MCF 10A (cell line): ENCODE data around the gene ISG20L2. TPM values are rescaled to one million over a fixed set of nuclear protein-coding genes. Genes with fewer than 3 reads are reported as not detected.

Experiments used
- BruUV-seq: library from RNA; stranded (reverse); fragments of 400-500 nt; replicated peaks from 2 replicates; lab custom pipeline; 2021; lab: Mats Ljungman, UMichigan
- CTCF ChIA-PET: fragments of 300-600 bp; sonication (Branson Sonifier 250); formaldehyde crosslinking; extraction: SDS; loops from one replicate; lab custom pipeline; 2021; ENCODE audit warnings: antibody characterized with exemption, inconsistent platforms; lab: Yijun Ruan, JAX
- POLR2A ChIA-PET: fragments of 300-600, 350-650 bp; sonication (Branson Sonifier 250); formaldehyde crosslinking; extraction: SDS; loops from one replicate; lab custom pipeline; 2020; ENCODE audit warnings: antibody characterized with exemption, inconsistent platforms; lab: Yijun Ruan, JAX
- DNase-seq: peaks from one replicate; pipeline ENCODE4 v3.0.0-alpha.2; 2018; ENCODE audit not compliant: unreplicated experiment
- H3K27ac Mint-ChIP-seq: one replicate; pipeline ENCODE4 v1.8.0; 2022; ENCODE audit warnings: mild to moderate bottlenecking, low read depth, mixed read lengths; ENCODE audit not compliant: unreplicated experiment
- H3K27me3 Mint-ChIP-seq: one replicate; pipeline ENCODE4 v1.8.0; 2022; ENCODE audit warnings: mixed read lengths; ENCODE audit not compliant: insufficient read depth, unreplicated experiment
- H3K36me3 Mint-ChIP-seq: one replicate; pipeline ENCODE4 v1.8.0; 2022; ENCODE audit warnings: mild to moderate bottlenecking, moderate library complexity, mixed read lengths; ENCODE audit not compliant: insufficient read depth, unreplicated experiment
- H3K4me1 Mint-ChIP-seq: one replicate; pipeline ENCODE4 v1.8.0; 2022; ENCODE audit warnings: mixed read lengths; ENCODE audit not compliant: insufficient read depth, unreplicated experiment
- H3K4me3 Mint-ChIP-seq: one replicate; pipeline ENCODE4 v1.8.0; 2022; ENCODE audit warnings: mild to moderate bottlenecking, moderate library complexity, mixed read lengths; ENCODE audit not compliant: unreplicated experiment
- H3K9me3 Mint-ChIP-seq: one replicate; pipeline ENCODE4 v1.8.0; 2022; ENCODE audit warnings: mixed read lengths; ENCODE audit not compliant: unreplicated experiment
- intact Hi-C: fragments of 100-400 bp; cut with micrococcal nuclease; formaldehyde crosslinking; loops from 2 replicates; pipeline ENCODE4 v1.14.1; 2022
- total RNA-seq: library from RNA; stranded (reverse); gene quantifications from 2 replicates; pipeline ENCODE4 v1.2.3, GENCODE V29; 2022
- TF ChIP-seq, protein P1 (sequence below): fragments of 200-600 bp; IDR thresholded peaks from one replicate; pipeline ENCODE4 v1.8.0; 2022; ENCODE audit warnings: antibody characterized with exemption, mild to moderate bottlenecking; ENCODE audit not compliant: unreplicated experiment

The ISG20L2 gene
- total RNA-seq, 1 experiment from 2014 or later: 57.5 TPM

DNA sequence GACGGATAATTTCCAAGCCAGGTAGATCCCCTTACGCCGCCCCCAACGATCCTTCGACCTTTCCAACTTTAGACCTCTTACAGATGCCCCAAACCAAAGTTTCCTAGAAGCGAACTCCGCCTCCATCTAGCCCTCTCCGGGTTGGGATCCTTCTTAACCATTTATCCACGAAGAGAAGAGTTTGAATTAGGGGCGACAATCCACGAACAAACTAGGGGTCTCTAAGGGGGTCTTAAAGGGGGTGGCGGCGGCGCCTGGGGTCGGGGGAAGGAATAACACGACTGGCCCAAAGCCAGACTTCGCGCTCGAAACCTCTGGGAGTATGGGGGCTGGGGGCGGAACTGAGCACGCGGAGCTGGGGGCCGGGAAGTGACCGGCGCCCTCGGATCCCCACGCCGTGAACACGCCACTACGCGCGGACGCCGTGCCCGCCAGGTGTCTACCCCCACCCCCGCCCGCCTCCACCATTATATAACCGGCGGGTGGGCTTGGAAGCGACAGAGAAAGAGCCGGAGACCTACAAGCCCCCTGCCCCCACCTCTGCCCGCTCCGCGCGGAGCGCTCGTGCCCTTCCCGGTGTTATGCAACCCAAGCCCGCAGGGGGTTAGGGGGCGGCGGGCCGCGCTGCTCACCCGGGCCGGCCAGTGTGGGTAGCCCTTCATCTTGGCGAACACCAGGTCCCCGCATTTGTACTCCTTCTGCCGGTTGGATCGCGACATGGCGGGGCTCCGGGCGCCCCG is 22.3 kb upstream of the ISG20L2 start:
- TSS peak; percentile 49 for BruUV-seq
- intact Hi-C loops: loop anchor here (1.0 kb wide), 2 partner anchors 16 to 25 kb away; partner anchors contain the start of gene PRCC
- peaks cover 29% of the 10 kb centered on the region for H3K36me3 Mint-ChIP-seq
- CTCF ChIA-PET: interaction anchor here (0.6 to 4.5 kb wide), 6 partner anchors 10 to 179 kb away, joined by 3 to 44 read pairs (median 8); partner anchors contain the start of genes ISG20L2, METTL25B and PRCC
- POLR2A ChIA-PET: interaction anchor here (0.7 to 10.7 kb wide), 14 partner anchors 10 to 468 kb away, joined by 3 to 299 read pairs (median 8); partner anchors contain the start of genes ISG20L2, MEF2D, METTL25B and MRPL24
- TF ChIP-seq, protein P1, sequence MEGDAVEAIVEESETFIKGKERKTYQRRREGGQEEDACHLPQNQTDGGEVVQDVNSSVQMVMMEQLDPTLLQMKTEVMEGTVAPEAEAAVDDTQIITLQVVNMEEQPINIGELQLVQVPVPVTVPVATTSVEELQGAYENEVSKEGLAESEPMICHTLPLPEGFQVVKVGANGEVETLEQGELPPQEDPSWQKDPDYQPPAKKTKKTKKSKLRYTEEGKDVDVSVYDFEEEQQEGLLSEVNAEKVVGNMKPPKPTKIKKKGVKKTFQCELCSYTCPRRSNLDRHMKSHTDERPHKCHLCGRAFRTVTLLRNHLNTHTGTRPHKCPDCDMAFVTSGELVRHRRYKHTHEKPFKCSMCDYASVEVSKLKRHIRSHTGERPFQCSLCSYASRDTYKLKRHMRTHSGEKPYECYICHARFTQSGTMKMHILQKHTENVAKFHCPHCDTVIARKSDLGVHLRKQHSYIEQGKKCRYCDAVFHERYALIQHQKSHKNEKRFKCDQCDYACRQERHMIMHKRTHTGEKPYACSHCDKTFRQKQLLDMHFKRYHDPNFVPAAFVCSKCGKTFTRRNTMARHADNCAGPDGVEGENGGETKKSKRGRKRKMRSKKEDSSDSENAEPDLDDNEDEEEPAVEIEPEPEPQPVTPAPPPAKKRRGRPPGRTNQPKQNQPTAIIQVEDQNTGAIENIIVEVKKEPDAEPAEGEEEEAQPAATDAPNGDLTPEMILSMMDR: no peak
- peak overlapping the region; percentile 79 for H3K4me3 Mint-ChIP-seq
- no peaks in the 10 kb centered on the region for H3K27me3 Mint-ChIP-seq
- DNase-seq: peak; percentile 69
- H3K27ac Mint-ChIP-seq: peak overlapping the region; percentile 99
- H3K4me1 Mint-ChIP-seq: peaks cover 46% of the 10 kb centered on the region
- no peaks in the 10 kb centered on the region for H3K9me3 Mint-ChIP-seq

DNA sequence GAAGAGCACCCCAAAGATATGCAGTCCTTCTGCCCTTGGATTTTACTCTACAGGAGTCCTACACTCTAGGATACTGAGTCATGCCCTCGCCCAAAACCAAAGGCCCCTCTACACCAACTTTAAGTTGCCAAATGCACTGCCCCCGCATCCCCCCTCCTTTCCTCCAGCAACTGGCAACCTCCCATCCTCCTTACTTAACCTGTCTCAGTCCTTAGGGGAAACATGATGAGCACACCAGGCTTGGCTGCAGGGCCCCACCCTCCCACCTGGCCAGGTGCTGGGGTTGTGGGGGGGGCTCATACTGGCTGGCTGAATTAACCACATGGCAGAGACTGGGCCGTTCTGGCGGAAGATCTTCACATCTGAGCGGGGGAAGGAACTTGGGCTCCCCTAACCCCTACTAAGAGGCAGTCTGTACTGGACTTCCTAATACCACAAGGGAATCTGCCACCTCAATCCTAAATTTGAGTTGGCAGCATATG is 21.7 kb upstream of the ISG20L2 start:
- no peaks in the 10 kb centered on the region for H3K9me3 Mint-ChIP-seq
- DNase-seq: peak; percentile 96
- TF ChIP-seq, protein P1: no peak
- H3K4me1 Mint-ChIP-seq: peaks cover 52% of the 10 kb centered on the region
- ChIA-PET CTCF (interaction anchor here (0.6 to 4.5 kb wide), 4 partner anchors 23 to 469 kb away, joined by 3 to 44 read pairs (median 13); partner anchors contain the start of genes ISG20L2 and METTL25B), POLR2A (interaction anchor here (0.6 to 10.7 kb wide), 11 partner anchors 9 to 293 kb away, joined by 3 to 299 read pairs (median 5); partner anchors contain the start of genes ISG20L2, MEF2D, METTL25B and MRPL24)
- intact Hi-C loops: loop anchor here (1.0 kb wide), 1 partner anchor 17 kb away; the partner anchor contains the start of gene PRCC
- H3K27ac Mint-ChIP-seq: peak overlapping the region; percentile 99
- peak overlapping the region; percentile 79 for H3K4me3 Mint-ChIP-seq
- no TSS peak for BruUV-seq
- peaks cover 34% of the 10 kb centered on the region for H3K36me3 Mint-ChIP-seq
- H3K27me3 Mint-ChIP-seq: no peaks in the 10 kb centered on the region

DNA sequence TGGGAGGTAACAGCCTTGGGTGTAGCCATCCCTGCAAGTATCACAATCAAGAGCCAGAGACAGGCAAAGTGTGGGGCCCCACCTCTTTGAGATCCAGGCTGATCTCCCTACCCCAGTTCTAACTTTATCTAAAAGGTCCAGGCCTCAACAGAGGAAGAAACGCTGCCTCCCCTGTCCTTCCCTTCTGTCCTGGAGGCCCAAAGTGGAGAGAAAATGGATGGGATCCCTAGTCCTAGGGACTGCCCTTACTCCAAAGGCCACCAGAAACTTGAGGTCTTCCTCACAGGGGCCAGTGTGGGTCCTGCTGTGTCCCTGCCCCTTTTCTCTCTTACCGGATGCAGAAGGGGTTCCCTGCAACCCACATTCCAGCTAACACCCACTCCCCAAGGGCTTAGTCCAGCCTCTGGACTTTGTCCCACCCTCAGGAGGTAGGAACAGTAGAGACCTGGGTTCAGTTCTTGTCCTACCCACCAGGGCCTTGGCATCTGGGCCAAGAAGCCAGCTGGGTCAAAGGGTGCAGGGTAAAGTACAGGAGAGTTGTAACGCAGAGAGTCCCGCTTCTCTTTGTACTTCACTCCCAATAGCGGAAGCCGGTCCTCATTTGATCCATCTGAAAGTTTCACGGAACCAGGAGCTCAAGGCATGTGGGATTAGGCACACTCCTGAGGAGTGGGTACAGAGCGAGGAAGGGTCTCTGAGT is 21.0 kb upstream of the ISG20L2 start:
- Mint-ChIP-seq H3K9me3 (no peaks in the 10 kb centered on the region), H3K4me1 (peaks cover 53% of the 10 kb centered on the region), H3K36me3 (peaks cover 36% of the 10 kb centered on the region), H3K27me3 (no peaks in the 10 kb centered on the region), H3K4me3 (peak overlapping the region; percentile 79), H3K27ac (peak overlapping the region; percentile 99)
- ChIA-PET POLR2A (interaction anchor here (0.6 to 10.7 kb wide), 7 partner anchors 9 to 292 kb away, joined by 3 to 299 read pairs (median 4); partner anchors contain the start of genes ISG20L2, METTL25B, MRPL24 and PRCC), CTCF (interaction anchor here (1.0 to 4.5 kb wide), 3 partner anchors 23 to 468 kb away, joined by 3 to 44 read pairs (median 23); partner anchors contain the start of genes ISG20L2 and METTL25B)
- TF ChIP-seq, protein P1: no peak
- DNase-seq: peak; percentile 39
- intact Hi-C loops: loop anchor here (1.0 to 10.0 kb wide), 2 partner anchors 18 to 245 kb away; partner anchors contain the start of genes MEF2D and PRCC
- BruUV-seq: no TSS peak
